HG03066 (cell line): ENCODE results near the gene PRPF19.
A peak's percentile ranks its signal among the peaks of the same experiment; 100 is the strongest.
"Not testable (repeated sequence)": the region's sequence is repeated elsewhere in the genome, so short reads cannot be mapped to it uniquely, and the experiment has no call there.

Source experiments
- ATAC-seq: cut with Tn5 transposase; IDR thresholded peaks from one replicate; pipeline ENCODE4 v1.9.1; 2021; ENCODE audit warnings: low read depth; ENCODE audit not compliant: unreplicated experiment

Gene PRPF19

DNA sequence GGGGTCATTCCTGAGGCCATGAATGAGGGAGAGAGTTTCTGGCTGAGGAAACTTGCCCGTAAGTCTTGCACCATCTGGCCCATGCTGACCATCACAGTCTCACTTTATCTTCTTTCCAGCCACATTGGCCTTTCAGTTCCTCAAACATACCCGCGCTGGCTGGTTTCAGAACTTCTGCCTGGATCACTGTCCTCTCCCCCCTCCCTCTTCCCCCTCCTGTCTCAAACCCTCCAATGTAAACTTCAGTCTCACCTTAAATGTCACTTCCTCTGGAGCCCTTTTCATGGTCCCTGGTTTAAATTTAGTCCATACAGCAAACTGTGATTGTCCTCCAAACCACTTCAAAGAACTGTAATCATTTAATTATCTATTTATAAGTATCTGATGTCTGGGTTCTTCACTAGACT lies 3.9 kb upstream of the PRPF19 start:
- peak; percentile 27 for ATAC-seq

DNA sequence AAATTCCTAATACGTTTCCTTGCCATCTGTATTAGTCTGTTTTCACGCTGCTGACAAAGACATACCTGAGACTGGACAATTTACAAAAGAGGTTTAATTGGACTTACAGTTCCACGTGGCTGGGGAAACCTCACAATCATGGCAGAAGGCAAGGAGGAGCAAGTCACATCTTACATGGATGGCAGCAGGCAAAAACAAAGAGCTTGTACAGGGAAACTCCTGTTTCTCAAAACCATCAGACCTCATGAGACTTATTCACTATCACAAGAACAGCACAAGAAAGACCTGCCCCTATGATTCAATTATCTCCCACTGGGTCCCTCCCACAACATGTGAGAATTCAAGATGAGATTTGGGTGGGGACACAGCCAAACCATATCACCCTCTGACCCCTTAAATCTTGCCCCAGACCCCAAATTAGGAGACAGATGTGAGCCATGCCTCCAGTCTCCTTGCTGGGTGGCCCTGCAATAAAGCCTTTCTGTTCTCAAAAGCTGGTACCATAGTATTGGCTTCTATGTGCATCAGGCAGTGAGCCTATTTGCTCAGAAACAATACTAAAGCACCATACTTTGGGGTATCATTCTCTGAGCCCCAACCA lies 3.4 kb upstream of the PRPF19 start:
- ATAC-seq = not testable (repeated sequence)

DNA sequence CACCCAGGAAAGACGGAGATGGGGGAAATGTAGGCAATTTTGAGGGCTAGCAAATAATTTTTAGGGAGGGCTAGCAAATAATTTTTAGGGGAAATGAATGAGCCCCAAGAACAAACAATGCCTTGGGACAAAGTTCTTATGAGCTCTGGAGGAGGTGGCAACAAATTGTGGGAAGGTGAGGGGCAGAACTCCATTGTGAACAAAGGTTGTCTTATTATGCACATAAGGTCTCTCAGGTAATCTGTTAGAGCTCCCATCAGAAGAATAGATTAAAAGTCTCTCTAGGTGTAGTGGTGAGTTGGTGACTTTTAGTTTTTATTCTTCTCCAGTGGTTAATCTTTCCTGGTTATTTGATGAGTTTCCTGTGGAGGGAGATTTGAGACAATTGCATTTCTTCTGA lies 2.4 kb upstream of the PRPF19 start:
- no peak for ATAC-seq

DNA sequence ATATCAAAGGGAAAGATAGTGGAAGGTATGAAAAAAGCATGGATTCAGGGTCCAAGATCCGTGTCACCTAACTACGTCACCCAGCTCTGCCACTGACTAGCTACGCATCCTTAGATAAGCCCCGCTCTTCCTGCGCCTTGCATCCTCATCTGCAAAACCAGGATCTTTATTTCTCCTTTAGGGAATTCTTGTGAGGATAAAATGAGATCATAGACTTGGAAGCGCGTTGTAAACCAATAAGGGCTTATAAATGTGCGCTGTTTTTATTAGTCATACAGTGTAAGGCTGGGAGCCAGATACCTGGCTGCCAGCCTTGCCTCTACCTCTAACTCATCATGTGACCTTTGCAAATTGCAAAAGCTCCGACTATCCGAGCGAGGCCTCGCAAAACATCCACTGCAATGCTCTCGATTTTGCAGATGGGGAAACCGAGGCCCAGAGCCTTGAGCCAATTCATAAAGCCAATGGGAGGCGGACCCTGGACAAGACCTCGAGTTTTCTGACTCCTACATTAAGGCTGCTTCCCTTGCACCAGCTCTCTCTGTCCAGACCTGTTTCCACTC lies 753 bp downstream of the PRPF19 start:
- ATAC-seq = no peak

DNA sequence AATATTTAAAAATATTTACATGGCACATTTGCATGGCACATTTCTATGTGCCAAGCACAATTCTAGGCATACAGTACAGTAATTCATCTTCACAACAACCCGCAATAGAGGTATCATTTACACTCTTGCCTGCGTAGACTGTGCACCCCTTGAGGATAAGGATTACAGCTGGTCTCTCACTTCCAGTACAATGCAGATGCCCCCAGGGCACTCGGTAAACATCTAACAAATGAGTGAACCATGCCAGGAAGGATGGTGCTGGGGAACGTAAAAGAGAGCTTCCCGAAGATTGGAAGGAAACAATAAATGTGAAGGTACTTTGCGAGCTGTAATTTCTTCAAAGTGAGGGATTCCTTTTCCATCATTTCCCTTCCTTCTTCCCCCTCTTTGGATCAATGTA lies 1.3 kb downstream of the PRPF19 start:
- no peak for ATAC-seq

DNA sequence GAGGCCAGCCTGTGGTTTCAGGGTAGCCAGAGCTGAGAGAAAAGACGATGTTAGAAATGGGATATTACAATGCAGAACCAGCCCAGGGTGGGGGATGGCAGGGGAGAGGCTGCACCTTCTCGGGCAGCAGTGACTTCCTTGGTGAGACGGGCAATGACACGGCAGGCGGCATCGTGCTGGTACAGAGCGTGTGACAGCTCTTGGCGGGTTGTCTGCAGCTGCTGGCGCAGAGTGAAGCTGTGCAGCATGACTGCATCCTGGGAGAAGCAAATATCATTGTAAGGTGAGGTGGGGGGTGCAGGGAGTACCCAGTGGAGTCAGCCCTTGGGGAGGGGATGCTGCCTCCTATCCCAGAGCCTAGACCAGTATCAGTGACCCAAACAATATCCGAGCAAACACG lies 3.8 kb downstream of the PRPF19 start:
- ATAC-seq = no peak

DNA sequence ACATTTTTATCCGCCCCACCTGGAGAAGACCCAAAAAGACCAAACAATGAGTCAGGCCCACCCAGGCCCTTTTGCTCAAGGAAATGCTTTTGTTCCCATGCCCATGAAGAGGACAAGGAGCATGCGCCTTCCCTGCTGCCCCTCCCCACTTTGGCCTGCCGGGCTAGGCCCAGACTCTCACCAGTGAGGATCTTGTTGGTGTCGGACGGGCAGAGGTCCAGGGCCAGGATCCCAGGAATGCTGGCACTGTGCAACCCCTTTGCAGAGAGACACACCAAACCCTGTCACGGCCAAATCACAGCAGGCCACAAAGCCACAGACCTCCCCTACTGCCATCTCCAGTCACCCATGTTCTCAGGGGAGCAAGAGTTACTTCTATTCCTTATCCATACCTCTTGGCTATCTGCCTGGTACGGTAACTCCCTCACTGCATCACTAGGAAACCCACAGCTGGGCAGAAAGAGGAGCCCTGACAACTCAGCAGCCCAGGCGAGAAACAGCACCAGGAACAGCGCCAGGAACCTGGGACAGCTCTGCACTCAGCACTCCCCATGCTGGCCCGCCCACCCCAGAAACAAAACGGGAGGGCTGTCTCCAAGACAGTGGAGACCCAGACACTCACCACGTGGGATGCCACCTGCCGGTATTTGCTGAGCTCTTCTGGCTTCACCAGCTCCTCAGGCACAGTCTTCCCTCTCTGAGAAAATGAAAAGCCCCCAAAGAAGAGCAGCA lies 5.5 kb downstream of the PRPF19 start:
- ATAC-seq = no peak

DNA sequence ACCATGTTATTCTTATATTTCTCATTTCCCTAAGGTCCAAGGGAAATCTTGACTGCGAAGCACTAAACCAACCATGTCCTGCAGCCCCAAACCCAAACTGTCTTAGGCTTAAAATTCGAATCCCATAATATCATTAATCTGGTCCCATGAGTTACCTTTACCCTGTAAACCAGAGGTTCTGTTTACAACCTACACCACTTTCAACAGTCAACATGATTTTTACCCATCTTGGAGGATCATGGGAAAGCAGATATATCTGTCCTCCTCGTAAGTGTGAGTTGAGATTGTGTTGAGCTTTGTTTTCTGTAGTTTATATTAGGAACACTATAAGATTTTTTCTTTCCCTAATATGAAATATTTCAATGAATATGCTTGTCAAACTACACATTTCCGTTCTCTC lies 6.4 kb downstream of the PRPF19 start:
- ATAC-seq = no peak

DNA sequence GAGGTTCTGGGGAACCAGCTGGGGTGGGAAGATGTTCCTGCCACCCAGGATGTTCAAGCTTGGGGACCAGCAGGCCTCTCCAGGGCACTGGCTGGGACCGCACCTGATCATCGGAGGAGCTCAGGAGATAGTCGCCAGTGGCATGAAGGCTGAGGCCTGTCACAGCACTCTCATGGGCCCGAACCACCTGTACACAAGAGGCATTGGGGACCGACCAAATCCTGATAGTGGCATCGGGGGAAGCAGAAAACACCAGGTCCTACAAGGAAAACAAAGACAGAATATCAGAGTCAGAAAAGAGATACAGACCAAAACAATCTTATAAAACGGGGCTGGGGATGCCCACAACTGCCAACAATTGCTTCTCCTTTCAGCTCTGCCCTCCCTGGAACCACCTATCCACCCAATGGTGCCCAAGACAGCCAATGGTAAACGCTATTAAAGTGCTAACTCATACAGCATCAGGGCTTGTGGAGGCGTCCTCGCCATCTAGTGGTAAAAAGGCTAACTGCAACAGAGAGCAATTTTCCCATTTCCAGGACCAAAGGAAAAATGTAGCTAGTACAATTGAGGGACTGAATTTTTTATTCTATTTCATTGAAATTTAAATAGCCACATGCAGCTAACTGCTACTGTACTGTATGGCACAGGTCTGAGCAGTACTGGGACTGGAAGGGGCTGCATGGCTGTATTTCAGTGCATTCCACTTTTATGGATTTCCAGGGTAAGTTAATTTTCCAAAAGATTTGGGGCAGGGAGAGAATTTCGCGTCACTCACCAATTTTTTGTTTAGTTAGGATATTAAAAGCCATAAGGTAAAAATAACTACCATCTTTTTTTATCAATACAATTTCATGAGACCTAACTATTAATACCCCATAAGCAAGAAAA lies 7.1 kb downstream of the PRPF19 start:
- ATAC-seq = no peak

DNA sequence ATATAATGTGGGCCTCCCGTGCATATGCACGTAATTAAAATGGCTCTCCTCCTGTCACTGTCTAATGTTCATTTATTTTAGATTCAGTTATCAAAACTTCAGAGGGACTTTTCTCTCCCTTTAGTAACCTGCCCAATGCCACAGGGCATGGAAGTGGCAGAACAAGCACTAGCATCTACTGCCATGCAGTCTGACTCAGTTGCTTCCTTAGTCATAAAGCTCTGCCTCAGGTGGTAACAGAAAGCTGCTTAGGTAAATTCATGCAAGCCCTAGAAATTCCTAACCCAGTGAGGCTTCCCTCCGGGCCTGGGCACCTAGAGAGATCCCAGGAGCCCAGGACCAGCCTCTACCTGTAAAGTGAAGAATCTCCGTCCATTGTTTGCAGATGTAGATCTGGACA lies 8.9 kb downstream of the PRPF19 start:
- ATAC-seq = no peak

DNA sequence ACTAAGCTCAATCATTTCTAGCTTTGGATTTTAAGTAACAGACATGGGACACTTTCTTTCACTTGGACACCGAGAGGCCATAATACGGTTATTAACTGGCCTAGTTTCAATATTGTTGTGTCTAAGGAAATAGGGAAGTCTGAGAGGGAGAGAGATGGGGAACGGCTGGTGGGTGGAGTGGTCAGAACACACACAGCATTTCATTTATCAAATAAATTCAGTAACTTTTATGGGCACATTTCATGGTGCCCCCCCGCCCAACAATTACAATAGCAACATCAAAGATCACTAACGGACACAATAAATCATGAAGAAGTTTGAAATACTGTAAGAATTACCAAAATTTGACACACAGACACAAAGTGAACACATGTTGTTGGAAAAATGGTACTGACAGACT lies 10.7 kb downstream of the PRPF19 start:
- ATAC-seq = no peak

DNA sequence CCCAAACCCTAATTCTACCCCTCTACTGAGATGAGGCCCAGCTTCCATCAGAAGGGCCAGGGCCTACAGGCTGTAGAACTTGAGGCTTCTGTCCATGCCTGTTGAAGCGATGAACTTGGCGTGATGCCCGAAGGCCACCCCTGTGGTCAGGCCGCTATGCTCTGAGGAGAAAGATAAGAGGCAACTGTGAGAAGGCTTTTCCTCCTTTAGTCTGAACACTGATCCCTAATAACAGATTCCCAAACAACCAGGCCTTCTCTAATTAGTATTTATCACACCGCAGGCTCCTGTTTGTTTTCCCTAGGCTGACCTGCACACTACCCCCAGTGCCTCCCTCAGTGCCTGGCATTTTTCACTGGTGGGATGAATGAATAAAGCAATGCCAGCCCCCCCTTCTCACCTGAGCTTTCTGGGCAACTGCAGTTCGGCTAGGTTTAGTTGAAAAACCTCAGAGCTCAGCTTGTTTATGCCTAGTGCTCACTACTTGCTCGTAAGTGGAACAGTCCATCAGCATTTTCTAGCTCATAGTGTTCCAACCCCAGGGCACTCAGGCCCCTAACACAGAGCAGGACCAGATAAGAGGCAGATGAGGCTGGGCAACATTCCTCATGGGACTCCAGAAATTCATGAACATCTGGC lies 15.2 kb downstream of the PRPF19 start:
- ATAC-seq = no peak

DNA sequence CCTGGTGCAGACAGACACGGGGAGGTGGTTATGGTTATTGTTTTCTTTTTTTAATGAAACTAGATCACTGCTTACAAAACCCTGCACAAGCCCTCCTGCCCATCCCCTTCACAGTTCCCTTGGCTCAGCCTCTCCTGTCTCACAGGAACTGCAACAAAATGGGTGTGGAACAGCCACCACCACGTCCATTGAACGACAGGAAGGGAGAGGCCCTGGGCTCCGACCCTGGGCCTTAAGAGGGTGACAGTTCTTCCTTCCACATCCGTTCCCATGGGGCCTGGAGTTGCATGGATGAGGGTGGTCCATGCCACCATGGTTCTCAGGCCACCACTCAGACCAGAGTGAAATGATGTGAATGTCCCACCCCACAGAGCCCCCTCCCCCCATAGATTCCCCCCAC lies 15.7 kb downstream of the PRPF19 start:
- ATAC-seq = no peak

DNA sequence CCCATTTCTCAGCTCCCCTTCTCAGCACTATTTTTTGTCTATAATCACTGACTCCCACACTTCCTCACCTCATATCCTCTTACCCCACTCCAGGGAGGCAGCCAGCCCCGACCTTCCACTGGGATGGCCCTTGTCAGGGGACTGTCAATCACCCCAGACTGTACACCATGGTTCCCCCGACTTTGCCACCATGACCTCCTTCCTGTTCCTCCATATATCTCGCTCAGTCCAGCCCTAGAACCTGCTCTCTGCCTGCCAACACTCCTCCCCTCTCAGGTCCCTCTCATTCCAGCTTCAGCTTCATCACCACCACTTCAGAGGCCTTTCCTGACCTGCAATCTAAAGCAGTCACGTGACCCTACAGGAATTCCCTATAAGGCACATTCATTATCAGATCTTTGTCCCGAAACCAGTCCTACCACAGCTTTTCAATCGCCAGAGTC lies 16.5 kb downstream of the PRPF19 start:
- ATAC-seq = no peak

DNA sequence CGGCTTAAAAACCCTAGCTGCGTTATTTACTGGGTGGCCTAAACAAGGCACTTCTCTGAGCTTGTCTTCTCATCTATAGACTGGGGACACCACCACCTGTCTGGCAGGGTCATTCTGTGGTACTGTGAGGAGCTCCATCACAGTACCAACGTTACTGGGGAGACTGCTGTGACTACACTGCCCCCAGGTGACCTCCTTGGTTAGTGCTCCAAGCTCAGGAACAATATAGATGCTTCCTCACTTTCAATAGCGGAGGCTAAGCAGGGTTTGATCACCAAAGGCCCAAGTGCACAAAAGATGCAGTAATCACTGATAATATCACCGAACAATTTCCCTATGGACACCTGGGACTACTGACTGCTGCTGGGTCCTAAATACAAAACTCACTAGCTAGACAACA lies 18.8 kb downstream of the PRPF19 start:
- no peak for ATAC-seq

DNA sequence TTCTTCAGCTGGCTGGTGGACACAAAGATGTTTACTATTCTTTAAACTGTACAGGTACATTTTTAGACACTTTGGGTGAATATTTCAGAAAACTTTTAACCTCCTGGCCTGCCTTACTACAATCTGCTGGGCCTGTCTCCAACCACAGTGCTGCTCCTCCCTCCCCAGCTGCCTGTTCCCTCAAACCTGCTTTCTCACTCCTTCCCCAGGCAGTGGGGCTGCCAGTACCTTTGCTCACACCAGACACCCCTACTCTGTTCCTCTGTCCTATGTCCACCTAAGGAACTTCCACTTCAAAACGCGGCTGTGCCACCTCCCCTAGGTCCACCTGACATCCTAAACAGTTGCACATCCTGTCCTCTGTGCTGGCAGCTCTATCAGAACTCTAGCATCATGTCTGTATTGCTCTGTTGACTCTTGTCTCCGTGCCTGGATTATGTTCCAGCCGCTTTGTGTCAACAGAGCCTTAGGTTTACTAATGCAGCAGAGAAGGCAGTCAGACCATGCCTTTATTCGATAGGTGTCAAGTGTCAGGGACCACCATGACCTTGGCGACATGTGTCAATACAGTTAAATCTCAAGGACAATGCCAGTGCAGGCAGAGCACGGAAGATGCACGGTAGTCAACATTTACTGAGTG lies 25.6 kb downstream of the PRPF19 start:
- no peak for ATAC-seq

DNA sequence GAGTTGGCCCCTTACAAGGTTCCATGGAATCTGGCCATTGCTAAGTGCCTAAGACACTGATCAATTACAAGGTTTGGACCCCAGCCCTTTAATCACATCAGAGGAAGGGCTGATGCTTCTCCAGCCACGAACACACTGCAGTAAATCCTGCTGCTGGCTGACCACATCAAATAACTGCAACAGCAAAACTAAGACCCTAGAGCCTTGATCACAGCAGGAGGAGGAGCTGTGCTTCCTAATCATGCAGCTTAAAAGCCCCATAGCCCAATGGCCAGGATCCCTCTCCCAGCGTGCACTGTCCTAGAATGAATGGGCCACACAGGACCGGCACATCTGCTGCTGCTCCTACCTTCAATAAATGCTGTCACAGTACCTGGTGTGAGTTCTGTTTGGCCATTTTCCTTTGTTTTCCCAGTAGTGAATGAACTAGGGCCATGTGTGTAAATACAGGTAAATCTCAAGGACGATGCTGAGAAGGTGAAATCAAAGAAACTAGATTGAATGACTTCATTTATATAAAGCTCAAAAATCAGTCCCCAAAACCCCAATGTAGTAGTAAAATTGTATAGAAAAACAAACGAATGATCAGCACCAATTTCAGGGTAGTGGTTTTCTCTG lies 26.3 kb downstream of the PRPF19 start:
- ATAC-seq = no peak

DNA sequence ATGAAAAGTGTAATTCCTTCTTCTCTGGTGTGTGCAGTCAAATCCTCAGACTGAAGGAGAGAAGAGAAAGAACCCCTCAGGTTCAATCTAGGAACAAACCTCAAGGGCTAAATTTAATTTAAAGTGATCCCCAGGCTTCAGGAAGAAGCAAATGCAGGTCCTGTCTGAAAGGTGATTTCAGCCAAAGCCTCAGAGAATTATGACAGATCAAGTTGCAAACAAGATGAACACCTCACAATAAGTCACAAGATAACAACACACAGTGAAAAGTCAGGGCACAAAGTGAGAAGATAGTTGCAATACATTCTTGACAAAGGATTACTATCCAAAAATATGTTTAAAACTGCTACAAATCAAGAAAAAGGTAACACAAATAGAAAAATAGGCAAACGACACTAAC lies 27.3 kb downstream of the PRPF19 start:
- ATAC-seq = no peak

DNA sequence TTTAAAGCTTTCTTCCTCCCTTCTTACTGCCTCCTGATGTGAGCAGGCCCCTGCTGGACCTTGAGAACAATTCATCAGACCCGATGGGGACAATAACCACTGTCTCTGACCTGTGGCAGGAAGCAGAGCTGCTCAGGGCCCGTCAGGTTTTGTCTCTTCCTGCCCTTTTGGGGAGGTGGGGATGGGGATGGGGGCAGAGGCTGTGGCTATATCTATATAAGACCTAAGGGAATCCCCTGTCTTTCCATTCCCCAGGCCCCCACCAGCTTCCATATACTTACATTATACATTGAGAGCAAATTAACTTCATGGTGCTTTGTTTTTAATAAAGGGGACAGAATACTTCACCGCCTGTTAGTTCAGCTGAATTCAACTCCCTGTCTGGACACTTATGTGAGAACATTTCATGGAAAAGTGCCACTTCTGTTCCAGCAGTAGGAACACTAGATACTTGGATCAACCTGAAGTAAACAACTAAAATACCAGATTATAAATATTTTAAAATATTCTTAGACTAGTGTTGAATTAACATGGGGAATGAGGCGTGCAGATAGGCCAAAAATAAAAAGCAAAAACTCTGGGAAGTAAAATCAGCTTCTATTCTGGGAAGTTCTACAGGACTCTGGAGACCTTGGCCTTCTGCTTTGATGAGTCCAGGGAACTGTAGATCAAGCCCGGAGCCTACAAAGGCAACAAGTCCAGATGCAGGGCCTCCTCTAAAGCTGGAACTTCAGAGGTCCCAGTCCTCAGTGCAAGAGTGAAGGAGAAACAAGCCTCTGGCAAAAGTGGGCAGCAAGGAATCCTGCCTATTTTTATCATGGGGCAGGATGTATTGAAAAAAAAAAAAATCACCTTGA lies 27.9 kb downstream of the PRPF19 start:
- ATAC-seq = no peak
